Activated naive CD8-positive, alpha-beta T cell (primary cell): Measurements from ENCODE around the gene PEX13.
"Not testable (repeated sequence)": the region's sequence is repeated elsewhere in the genome, so short reads cannot be mapped to it uniquely, and the experiment has no call there.

Experiments
- H3K27ac Mint-ChIP-seq: one replicate; pipeline ENCODE4 v1.8.0; 2021; ENCODE audit warnings: mixed read lengths
- H3K27me3 Mint-ChIP-seq: one replicate; pipeline ENCODE4 v1.8.0; 2021; ENCODE audit warnings: mixed read lengths
- H3K36me3 Mint-ChIP-seq: one replicate; pipeline ENCODE4 v1.8.0; 2021; ENCODE audit warnings: mixed read lengths
- H3K4me1 Mint-ChIP-seq: one replicate; pipeline ENCODE4 v1.8.0; 2021; ENCODE audit warnings: low read depth, mixed read lengths
- H3K4me3 Mint-ChIP-seq: one replicate; pipeline ENCODE4 v1.8.0; 2021; ENCODE audit warnings: mild to moderate bottlenecking, mixed read lengths
- H3K9me3 Mint-ChIP-seq: one replicate; pipeline ENCODE4 v1.8.0; 2021; ENCODE audit warnings: low read depth, mixed read lengths

The PEX13 gene

GRCh38 chr2:61018798-61019197 lies 1.3 kb downstream of the PEX13 start:
- Mint-ChIP-seq H3K27ac (peak overlapping the region; percentile 100), H3K4me3 (peak overlapping the region; percentile 99), H3K4me1 (peaks cover 54% of the 10 kb centered on the region), H3K27me3 (no peaks in the 10 kb centered on the region), H3K36me3 (peaks cover 9% of the 10 kb centered on the region), H3K9me3 (no peaks in the 10 kb centered on the region)

GRCh38 chr2:61021228-61021660 lies 3.7 kb downstream of the PEX13 start:
- H3K9me3 Mint-ChIP-seq, result no peaks in the 10 kb centered on the region
- no peaks in the 10 kb centered on the region for H3K27me3 Mint-ChIP-seq
- no peak overlapping the region for H3K27ac Mint-ChIP-seq
- H3K4me3 Mint-ChIP-seq, result no peak overlapping the region
- H3K36me3 Mint-ChIP-seq, result peaks cover 9% of the 10 kb centered on the region
- peaks cover 55% of the 10 kb centered on the region for H3K4me1 Mint-ChIP-seq

DNA sequence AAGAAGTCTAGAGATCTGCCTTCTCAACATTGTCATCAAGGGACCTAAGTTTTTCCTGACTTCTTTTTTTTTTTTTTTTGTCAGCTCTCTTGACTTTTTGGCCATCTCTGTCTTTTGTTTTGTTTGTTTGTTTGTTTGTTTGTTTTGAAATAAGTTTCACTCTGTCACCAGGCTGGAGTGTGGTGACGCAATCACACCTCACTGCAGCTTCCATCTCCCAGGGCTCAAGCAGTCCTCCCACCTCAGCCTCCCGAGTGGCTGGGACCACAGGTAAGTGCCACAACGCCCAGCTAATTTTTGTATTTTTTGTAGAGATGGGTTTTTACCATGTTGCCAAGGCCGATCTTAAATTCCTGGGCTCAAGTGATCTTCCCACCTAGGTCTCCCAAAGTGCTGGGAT lies 6.2 kb downstream of the PEX13 start:
- peaks cover 15% of the 10 kb centered on the region for H3K36me3 Mint-ChIP-seq
- no peak overlapping the region for H3K4me3 Mint-ChIP-seq
- H3K27ac Mint-ChIP-seq, result no peak overlapping the region
- no peaks in the 10 kb centered on the region for H3K27me3 Mint-ChIP-seq
- H3K4me1 Mint-ChIP-seq, result peaks cover 49% of the 10 kb centered on the region
- H3K9me3 Mint-ChIP-seq, result no peaks in the 10 kb centered on the region

- Mint-ChIP-seq H3K4me3 (no peak overlapping the region), H3K27me3 (no peaks in the 10 kb centered on the region), H3K27ac (no peak overlapping the region), H3K9me3 (no peaks in the 10 kb centered on the region), H3K4me1 (peaks cover 12% of the 10 kb centered on the region), H3K36me3 (peaks cover 17% of the 10 kb centered on the region)
Observed at GRCh38 chr2:61029533-61029932, 12.0 kb downstream of the PEX13 start.

GRCh38 chr2:61034592-61034991 lies 17.1 kb downstream of the PEX13 start:
- peaks cover 25% of the 10 kb centered on the region for H3K36me3 Mint-ChIP-seq
- not testable (repeated sequence) for H3K4me1 Mint-ChIP-seq, H3K4me3 Mint-ChIP-seq, H3K27ac Mint-ChIP-seq, H3K27me3 Mint-ChIP-seq, H3K9me3 Mint-ChIP-seq

DNA sequence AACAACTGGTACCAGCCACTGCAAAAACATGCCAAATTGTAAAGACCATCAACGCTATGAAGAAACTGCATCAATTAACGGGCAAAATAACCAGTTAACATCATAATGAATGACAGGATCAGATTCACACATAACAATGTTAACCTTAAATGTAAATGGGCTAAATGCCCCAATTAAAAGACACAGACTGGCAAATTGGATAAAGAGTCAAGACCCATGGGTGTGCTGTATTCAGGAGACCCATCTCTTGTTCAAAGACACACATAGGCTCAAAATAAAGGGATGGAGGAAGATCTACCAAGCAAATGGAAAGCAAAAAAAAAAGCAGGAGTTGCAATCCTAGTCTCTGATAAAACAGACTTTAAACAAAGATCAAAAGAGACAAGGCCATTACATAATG lies 19.1 kb downstream of the PEX13 start:
- H3K4me1 Mint-ChIP-seq, H3K4me3 Mint-ChIP-seq, H3K9me3 Mint-ChIP-seq, H3K27ac Mint-ChIP-seq, H3K27me3 Mint-ChIP-seq: not testable (repeated sequence)
- H3K36me3 Mint-ChIP-seq, result peaks cover 24% of the 10 kb centered on the region

GRCh38 chr2:61042807-61043206 lies 25.3 kb downstream of the PEX13 start:
- peaks cover 17% of the 10 kb centered on the region for H3K4me1 Mint-ChIP-seq
- peaks cover 6% of the 10 kb centered on the region for H3K36me3 Mint-ChIP-seq
- H3K4me3 Mint-ChIP-seq, result no peak overlapping the region
- no peaks in the 10 kb centered on the region for H3K9me3 Mint-ChIP-seq
- no peak overlapping the region for H3K27ac Mint-ChIP-seq
- no peaks in the 10 kb centered on the region for H3K27me3 Mint-ChIP-seq

DNA sequence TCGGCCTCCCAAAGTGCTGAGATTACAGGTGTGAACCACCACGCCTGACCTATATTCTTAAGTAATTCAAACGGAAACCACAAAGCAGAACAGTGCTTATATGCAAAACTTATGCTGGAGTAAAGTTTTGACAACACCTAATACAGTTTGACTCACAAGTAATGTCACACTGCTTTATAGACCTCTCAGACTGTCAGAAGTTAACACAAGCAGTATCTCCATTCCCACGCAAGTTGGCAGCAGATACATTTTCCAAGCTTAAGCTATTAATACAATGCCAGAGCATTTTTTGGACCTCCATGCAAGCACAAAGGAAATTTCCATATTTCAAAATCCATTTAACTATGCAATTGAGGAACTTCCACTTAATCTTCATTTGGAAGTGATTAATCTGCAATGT lies 27.1 kb downstream of the PEX13 start:
- no peak overlapping the region for H3K27ac Mint-ChIP-seq
- H3K36me3 Mint-ChIP-seq, result peaks cover 7% of the 10 kb centered on the region
- H3K27me3 Mint-ChIP-seq, result no peaks in the 10 kb centered on the region
- peaks cover 17% of the 10 kb centered on the region for H3K4me1 Mint-ChIP-seq
- no peaks in the 10 kb centered on the region for H3K9me3 Mint-ChIP-seq
- H3K4me3 Mint-ChIP-seq, result no peak overlapping the region

- Mint-ChIP-seq H3K9me3 (no peaks in the 10 kb centered on the region), H3K4me3 (no peak overlapping the region), H3K4me1 (peaks cover 17% of the 10 kb centered on the region), H3K27me3 (no peaks in the 10 kb centered on the region), H3K36me3 (peaks cover 7% of the 10 kb centered on the region), H3K27ac (no peak overlapping the region)
Observed at GRCh38 chr2:61045226-61045625, 27.7 kb downstream of the PEX13 start.

GRCh38 chr2:61045999-61046398 lies 28.5 kb downstream of the PEX13 start:
- peaks cover 7% of the 10 kb centered on the region for H3K36me3 Mint-ChIP-seq
- H3K4me1 Mint-ChIP-seq, result peaks cover 15% of the 10 kb centered on the region
- H3K27me3 Mint-ChIP-seq, result no peaks in the 10 kb centered on the region
- H3K27ac Mint-ChIP-seq, result peak overlapping the region; percentile 1
- no peak overlapping the region for H3K4me3 Mint-ChIP-seq
- no peaks in the 10 kb centered on the region for H3K9me3 Mint-ChIP-seq

DNA sequence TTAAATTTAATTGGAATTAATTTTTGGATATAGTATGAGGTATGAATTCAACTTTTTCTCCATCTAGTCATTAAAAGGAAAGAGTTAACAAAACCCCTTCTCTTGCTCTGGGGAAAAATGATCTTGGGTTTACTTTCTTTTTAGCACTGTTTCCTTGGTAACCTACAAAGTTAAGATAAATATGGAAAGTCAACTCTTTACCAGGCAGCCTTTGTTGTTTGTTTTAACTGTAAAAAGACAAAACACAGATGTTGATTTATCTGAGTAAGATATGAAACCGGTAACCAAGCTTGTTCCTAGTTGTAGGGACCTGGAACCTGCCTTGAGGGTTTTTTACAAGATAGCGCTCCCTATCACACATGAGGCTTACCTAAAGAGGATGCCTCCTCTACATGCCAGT lies 38.0 kb downstream of the PEX13 start:
- no peaks in the 10 kb centered on the region for H3K27me3 Mint-ChIP-seq
- peaks cover 5% of the 10 kb centered on the region for H3K4me1 Mint-ChIP-seq
- H3K36me3 Mint-ChIP-seq, result peaks cover 10% of the 10 kb centered on the region
- no peaks in the 10 kb centered on the region for H3K9me3 Mint-ChIP-seq
- no peak overlapping the region for H3K4me3 Mint-ChIP-seq
- H3K27ac Mint-ChIP-seq, result no peak overlapping the region

DNA sequence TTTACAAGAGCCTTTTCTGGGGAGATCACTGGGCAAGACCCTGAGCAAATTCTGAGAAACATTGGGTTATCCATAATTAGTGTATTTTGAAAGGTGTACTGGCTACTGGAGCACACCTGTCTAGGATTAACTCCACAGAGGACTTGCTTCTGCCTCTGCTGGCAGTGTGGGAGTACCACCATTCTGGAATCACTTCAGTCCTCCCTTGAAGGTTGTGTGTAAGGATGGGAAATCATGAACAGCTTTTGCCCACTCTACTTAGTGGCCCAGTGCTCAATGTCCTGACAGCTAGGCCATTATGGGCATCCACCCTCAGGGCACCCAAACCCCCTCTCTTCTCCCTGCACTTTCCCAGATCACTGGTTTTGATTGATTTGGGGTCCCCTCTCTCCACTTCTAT lies 40.0 kb downstream of the PEX13 start:
- Mint-ChIP-seq H3K4me1 (peaks cover 5% of the 10 kb centered on the region), H3K27me3 (no peaks in the 10 kb centered on the region), H3K27ac (no peak overlapping the region), H3K9me3 (no peaks in the 10 kb centered on the region), H3K36me3 (peaks cover 10% of the 10 kb centered on the region), H3K4me3 (no peak overlapping the region)

DNA sequence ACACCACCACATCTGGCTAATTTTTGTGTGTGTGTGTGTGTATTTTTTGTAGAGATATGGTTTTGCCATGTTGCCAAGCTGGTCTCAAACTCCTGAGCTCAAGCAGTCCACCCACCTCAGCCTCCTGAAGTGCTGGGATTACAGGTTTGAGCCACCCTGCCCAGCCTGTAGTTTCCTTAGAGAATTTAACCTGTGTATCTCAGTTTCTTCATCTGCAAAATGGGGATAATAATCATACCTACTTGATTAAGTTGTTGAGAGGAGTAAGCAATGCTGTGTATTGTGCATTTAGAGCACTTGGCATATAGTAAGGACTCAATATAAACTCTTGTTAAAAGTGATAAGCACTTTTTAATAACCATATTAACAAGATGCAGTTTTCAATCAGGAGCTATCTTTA lies 41.9 kb downstream of the PEX13 start:
- Mint-ChIP-seq H3K4me1 (peaks cover 5% of the 10 kb centered on the region), H3K4me3 (no peak overlapping the region), H3K27me3 (no peaks in the 10 kb centered on the region), H3K9me3 (no peaks in the 10 kb centered on the region), H3K36me3 (peaks cover 6% of the 10 kb centered on the region), H3K27ac (no peak overlapping the region)

DNA sequence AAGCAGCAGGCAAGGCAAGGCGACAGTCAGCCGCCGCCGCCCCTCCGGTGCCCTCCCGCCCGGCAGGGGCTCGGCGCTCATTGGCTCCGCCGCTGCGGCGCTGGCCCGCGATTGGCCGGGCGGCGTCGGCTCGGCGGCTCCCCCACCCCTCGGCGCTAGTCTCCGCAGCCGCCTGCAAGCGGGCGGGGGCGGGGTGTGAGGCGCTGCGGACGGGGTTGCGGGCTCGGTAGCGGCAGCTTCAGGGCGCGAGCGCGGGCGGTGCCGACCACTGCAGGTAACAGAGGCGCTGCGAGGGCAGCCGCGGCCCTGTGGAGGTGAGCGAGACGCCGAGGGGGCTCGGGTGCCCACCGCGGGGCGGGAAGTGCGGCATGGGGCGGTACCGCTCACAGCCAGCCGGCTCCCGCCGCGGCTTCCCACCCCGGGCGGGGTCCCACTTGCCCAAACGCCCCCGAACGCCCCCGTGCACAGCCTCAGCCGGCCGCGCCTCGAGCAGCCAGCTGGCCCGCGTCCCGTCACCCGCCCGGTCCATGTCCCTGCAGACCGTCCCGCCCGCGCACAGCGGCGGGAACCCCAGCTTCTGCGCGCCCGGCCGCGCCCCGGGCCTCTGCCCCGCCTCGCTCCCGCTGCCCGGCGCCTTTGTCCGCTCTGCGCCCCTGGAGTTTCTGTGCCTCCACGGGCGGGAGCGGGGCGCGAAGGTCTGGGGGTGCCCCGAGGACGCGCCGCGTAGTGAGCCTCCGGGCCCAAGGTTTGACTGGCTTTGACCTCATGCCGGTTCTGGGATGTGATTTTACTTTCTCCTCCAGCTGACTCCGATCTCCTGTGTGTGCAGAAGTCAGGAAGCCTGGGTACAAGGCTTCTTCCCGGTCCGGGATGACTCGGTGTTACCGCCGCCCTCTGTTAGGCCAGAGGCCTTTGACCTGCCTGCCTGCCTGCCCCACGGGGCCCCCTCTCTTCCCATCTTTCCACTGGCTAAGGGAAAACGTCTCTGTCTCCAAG lies 48.5 kb downstream of the PEX13 start, which contains the start of gene SANBR:
Gene SANBR, plus strand, starts transcription at position 158 of the 996 bp plus-strand sequence. CDS start 4,480 bp downstream, outside the sequence.
- Mint-ChIP-seq H3K27ac (peak within 1 kb of the TSS; percentile 68), H3K27me3 (no peaks in the 10 kb centered on the region), H3K4me3 (peak within 1 kb of the TSS; percentile 90)

DNA sequence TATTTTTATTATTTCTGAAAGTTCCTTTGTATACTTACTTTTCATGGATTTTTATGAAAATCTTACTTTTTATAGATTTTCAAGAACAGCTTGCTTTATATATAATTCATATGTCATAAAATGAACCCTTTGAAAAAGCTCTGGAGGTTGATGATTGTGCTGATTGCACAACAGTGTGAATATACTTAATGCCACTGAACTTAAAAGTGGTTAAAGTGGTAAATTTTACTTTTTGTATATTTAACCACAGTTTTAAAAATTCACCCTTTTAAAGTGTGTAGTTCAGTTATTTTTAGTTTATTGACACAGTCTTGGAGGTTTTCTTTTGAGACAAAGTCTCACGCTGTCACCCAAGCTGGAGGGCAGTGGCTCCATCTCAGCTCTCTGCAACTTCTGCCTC lies 56.6 kb downstream of the PEX13 start:
- H3K27me3 Mint-ChIP-seq, result no peaks in the 10 kb centered on the region

More for the DNA sequence above, 48.5 kb downstream of the PEX13 start, which contains the start of gene SANBR:
- Mint-ChIP-seq H3K9me3 (no peaks in the 10 kb centered on the region), H3K36me3 (no peaks in the 10 kb centered on the region), H3K4me1 (peaks cover 8% of the 10 kb centered on the region)

More for the DNA sequence above, 56.6 kb downstream of the PEX13 start:
- H3K4me1 Mint-ChIP-seq, result no peaks in the 10 kb centered on the region
- no peak overlapping the region for H3K27ac Mint-ChIP-seq
- H3K36me3 Mint-ChIP-seq, result no peaks in the 10 kb centered on the region
- H3K4me3 Mint-ChIP-seq, result no peak overlapping the region
- H3K9me3 Mint-ChIP-seq, result no peaks in the 10 kb centered on the region
